ENCODE data around the gene PRDM7.

GRCh38 chr16:90009172-90009899 is 67.8 kb downstream of the PRDM7 start:
- TF ChIP-seq BHLHE40 (IDR thresholded peaks at IDR 0.05; ENCODE audit: borderline replicate concordance) (no peak), FOXK2 (IDR thresholded peaks at IDR 0.05) (no peak), SUZ12 (IDR thresholded peaks at IDR 0.05) (no peak)
